Parathyroid adenoma (tissue), 2 donors: ENCODE measurements around the gene CASP3.

ENCODE experiments used
- H2AFZ ChIP-seq: fragments of 300-600 bp; sonication (generic); one replicate; pipeline ENCODE4 v1.7.0; 2017; ENCODE audit warnings: antibody characterized with exemption, mild to moderate bottlenecking
- H3K27ac ChIP-seq: fragments of 300-600 bp; sonication (generic); one replicate; pipeline ENCODE4 v1.7.0; 2017
- H3K27me3 ChIP-seq: fragments of 300-600 bp; sonication (generic); one replicate; pipeline ENCODE4 v1.7.0; 2017; ENCODE audit warnings: low read length; ENCODE audit not compliant: control insufficient read depth, insufficient read depth
- H3K36me3 ChIP-seq: fragments of 300-600 bp; sonication (generic); one replicate; pipeline ENCODE4 v1.7.0; 2017; ENCODE audit warnings: low read length; ENCODE audit not compliant: control insufficient read depth, insufficient read depth
- H3K4me1 ChIP-seq: fragments of 300-600 bp; sonication (generic); one replicate; pipeline ENCODE4 v1.7.0; 2017; ENCODE audit warnings: control low read depth
- H3K4me2 ChIP-seq: fragments of 300-600 bp; sonication (generic); one replicate; pipeline ENCODE4 v1.7.0; 2017; ENCODE audit warnings: low read length
- H3K4me3 ChIP-seq: fragments of 300-600 bp; sonication (generic); one replicate; pipeline ENCODE4 v1.7.0; 2017; ENCODE audit warnings: low read depth, low read length
- H3K79me2 ChIP-seq: fragments of 300-600 bp; sonication (generic); one replicate; pipeline ENCODE4 v1.7.0; 2017; ENCODE audit warnings: control low read depth
- H3K9ac ChIP-seq: fragments of 300-600 bp; sonication (generic); one replicate; pipeline ENCODE4 v1.7.0; 2017; ENCODE audit warnings: mild to moderate bottlenecking
- H3K9me3 ChIP-seq: fragments of 300-600 bp; sonication (generic); one replicate; pipeline ENCODE4 v1.7.0; 2017; ENCODE audit warnings: low read length; ENCODE audit not compliant: control insufficient read depth
- TF ChIP-seq, protein P1 (sequence below): fragments of 300-600 bp; sonication (generic); IDR thresholded peaks from one replicate; pipeline ENCODE4 v1.7.0; 2017; ENCODE audit warnings: antibody characterized with exemption, mild to moderate bottlenecking
- donor health status: primary hyperparathyroidism.

CASP3 gene

DNA sequence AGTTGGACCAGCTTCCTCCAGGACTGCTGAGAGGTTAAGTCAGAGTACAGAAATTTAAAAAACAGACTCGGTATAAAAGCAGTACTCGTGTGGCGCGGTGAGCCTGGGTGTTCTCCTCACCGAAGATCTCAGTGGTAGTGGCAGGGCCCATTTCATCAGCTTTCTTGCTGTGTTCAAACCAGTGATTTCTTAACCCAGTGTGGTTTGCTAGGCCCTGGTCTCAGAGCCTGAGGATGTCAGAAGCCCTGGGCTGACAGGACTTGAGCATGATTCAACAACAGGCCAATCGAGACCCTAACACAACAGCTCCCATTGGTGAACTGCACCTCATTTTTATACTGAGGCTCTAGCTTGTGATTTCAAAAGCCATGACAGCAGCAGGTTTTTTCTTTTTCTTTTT, 23.5 kb upstream of the CASP3 start:
- Histone ChIP-seq H3K4me2 (no peak overlapping the region), H3K9me3 (no peaks in the 10 kb centered on the region), H3K36me3 (no peaks in the 10 kb centered on the region), H3K4me3 (no peak overlapping the region), H2AFZ (no peak overlapping the region), H3K9ac (no peak overlapping the region), H3K27ac (no peak overlapping the region), H3K4me1 (peaks cover 6% of the 10 kb centered on the region), H3K27me3 (no peaks in the 10 kb centered on the region), H3K79me2 (no peaks in the 10 kb centered on the region)
- TF ChIP-seq, protein P1, sequence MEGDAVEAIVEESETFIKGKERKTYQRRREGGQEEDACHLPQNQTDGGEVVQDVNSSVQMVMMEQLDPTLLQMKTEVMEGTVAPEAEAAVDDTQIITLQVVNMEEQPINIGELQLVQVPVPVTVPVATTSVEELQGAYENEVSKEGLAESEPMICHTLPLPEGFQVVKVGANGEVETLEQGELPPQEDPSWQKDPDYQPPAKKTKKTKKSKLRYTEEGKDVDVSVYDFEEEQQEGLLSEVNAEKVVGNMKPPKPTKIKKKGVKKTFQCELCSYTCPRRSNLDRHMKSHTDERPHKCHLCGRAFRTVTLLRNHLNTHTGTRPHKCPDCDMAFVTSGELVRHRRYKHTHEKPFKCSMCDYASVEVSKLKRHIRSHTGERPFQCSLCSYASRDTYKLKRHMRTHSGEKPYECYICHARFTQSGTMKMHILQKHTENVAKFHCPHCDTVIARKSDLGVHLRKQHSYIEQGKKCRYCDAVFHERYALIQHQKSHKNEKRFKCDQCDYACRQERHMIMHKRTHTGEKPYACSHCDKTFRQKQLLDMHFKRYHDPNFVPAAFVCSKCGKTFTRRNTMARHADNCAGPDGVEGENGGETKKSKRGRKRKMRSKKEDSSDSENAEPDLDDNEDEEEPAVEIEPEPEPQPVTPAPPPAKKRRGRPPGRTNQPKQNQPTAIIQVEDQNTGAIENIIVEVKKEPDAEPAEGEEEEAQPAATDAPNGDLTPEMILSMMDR: no peak

DNA sequence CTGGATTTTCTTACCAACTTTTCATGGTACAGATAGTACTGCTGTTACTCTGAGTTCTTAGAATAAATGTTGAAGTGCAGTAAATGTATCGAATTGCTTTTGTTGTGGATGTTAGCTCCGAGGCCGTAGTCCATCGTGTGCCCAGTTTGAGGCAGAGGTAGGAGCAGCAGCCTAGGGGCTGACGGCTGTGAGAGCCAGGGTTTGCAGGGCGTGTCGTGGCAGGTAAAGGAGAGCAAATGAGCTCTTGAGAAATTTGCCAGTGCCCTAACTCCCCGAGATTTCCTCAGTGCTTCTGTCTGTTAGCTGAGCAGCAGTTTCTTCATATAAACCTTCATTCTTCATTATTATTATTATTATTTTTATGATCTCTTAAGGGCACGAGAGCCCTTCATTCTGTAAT, 21.9 kb upstream of the CASP3 start:
- Histone ChIP-seq H3K27me3 (no peaks in the 10 kb centered on the region), H3K79me2 (no peaks in the 10 kb centered on the region), H3K4me1 (peaks cover 6% of the 10 kb centered on the region), H3K4me2 (no peak overlapping the region), H3K27ac (no peak overlapping the region), H3K9ac (no peak overlapping the region), H3K9me3 (no peaks in the 10 kb centered on the region), H3K36me3 (no peaks in the 10 kb centered on the region), H3K4me3 (no peak overlapping the region), H2AFZ (no peak overlapping the region)
- TF ChIP-seq, protein P1: no peak

DNA sequence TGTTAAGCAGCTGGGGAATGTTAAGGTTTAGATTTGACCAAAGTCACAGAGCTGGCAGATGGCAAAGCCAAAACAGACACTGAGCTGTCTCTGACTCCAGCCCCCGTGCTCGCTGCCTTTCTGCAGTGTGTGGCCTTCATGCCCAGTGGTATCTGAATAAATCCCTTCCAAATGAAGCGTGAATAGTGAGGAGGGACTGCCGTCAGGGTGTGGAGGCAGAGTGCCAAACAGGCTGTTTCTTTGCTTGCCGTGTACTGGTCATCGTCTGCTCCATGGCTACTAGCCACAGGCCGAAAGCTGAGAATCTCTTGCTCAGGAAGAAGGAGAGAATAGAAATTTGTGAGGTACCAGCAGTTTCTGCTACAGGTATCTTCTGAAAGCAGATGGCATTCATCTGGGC, 20.0 kb upstream of the CASP3 start:
- no peak overlapping the region for H2AFZ ChIP-seq
- H3K27me3 ChIP-seq: no peaks in the 10 kb centered on the region
- no peaks in the 10 kb centered on the region for H3K79me2 ChIP-seq
- TF ChIP-seq, protein P1: no peak
- no peaks in the 10 kb centered on the region for H3K36me3 ChIP-seq
- H3K9ac ChIP-seq: no peak overlapping the region
- H3K4me2 ChIP-seq: peak overlapping the region; percentile 45
- no peaks in the 10 kb centered on the region for H3K9me3 ChIP-seq
- H3K4me3 ChIP-seq: peak overlapping the region; percentile 19
- H3K27ac ChIP-seq: no peak overlapping the region
- H3K4me1 ChIP-seq: peaks cover 6% of the 10 kb centered on the region

DNA sequence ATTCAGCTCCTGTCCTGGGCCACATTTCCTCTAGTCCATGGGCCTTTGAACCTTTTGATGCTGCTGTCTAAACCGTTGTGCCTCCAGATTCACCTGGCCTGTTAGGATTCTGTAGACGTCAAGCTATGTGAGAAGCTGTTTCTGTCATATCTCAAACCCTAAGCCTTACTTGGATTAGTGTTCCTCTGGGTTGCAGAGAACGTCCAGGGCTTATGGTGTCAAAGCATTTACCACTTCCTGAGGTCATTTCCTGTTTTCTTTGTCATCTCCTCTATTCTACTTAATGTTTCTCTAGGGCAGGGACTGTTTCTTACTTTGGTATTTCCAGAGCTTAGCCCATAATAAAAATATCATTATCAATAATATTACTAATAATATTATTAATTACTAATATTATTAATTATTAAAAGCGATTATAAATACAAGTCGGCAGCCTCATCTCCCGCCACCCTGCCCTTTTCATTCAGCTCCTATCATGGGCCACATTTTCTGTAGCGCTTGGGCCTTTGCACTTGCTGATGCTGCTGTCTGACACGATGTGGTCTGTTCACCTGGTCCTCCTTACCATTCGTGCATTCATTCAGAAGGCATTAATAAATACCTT, 19.4 kb upstream of the CASP3 start:
- Histone ChIP-seq H3K9me3 (no peaks in the 10 kb centered on the region), H3K36me3 (no peaks in the 10 kb centered on the region), H3K4me3 (no peak overlapping the region), H3K4me2 (peak overlapping the region; percentile 45), H2AFZ (no peak overlapping the region), H3K4me1 (peaks cover 6% of the 10 kb centered on the region), H3K27me3 (no peaks in the 10 kb centered on the region), H3K79me2 (no peaks in the 10 kb centered on the region), H3K27ac (no peak overlapping the region), H3K9ac (no peak overlapping the region)
- TF ChIP-seq, protein P1: no peak

DNA sequence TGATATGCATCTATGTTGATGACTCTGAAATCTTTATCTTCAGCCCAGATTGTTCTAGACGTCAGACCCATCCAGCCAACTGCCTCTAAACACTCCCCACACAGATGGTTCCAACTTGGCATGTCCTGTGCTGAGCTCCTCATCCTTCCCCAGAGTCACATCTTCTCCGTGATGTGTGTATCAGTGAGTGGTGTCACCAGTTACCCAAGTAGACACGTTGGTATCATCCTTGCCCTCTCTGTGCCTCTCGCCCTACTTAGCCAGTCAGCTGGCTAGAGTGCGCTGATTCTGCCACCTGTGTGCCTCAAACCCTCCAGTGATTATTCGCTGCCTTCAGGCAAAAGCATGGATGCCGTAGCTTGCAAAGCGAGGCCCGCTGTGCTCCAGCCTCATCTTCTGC, 18.8 kb upstream of the CASP3 start:
- H3K4me2 ChIP-seq: no peak overlapping the region
- no peak overlapping the region for H3K27ac ChIP-seq
- peaks cover 6% of the 10 kb centered on the region for H3K4me1 ChIP-seq
- TF ChIP-seq, protein P1: no peak
- no peaks in the 10 kb centered on the region for H3K9me3 ChIP-seq
- H2AFZ ChIP-seq: no peak overlapping the region
- H3K79me2 ChIP-seq: no peaks in the 10 kb centered on the region
- no peak overlapping the region for H3K4me3 ChIP-seq
- no peaks in the 10 kb centered on the region for H3K27me3 ChIP-seq
- H3K36me3 ChIP-seq: no peaks in the 10 kb centered on the region
- no peak overlapping the region for H3K9ac ChIP-seq
